SK-N-SH (cell line): ENCODE results near the gene CRTC1. TPM values are rescaled to one million over a fixed set of nuclear protein-coding genes. Genes with fewer than 3 reads are reported as not detected.

ENCODE experiments used
- CTCF ChIA-PET: fragments of 300-600, 350-600 bp; formaldehyde crosslinking; extraction: SDS; loops from one replicate; lab custom pipeline; 2021; lab: Yijun Ruan, JAX
- POLR2A ChIA-PET: fragments of 350-600 bp; sonication (Branson Sonifier 250); formaldehyde crosslinking; extraction: SDS; loops from one replicate; lab custom pipeline; 2020; ENCODE audit warnings: antibody characterized with exemption, inconsistent platforms; lab: Yijun Ruan, JAX
- DNase-seq: peaks from one replicate; pipeline ENCODE4 v3.0.0; 2012
- H2AFZ ChIP-seq: fragments of 200-600 bp; sonication (generic); 2 replicates; pipeline ENCODE4 v1.8.1; 2016; ENCODE audit warnings: antibody characterized with exemption, mild to moderate bottlenecking, low read depth
- H3F3A ChIP-seq: fragments of 200-600 bp; sonication (generic); replicated peaks from 2 replicates; pipeline ENCODE3; 2016; ENCODE audit warnings: antibody characterized with exemption, mild to moderate bottlenecking; ENCODE audit not compliant: insufficient read depth
- H3K27ac ChIP-seq, 2 experiments: fragments of 200-500 bp in 1 of 2; fragments of 200-600 bp in 1 of 2; sonication (Bioruptor generic) in 1 of 2; sonication (generic), shearing (Covaris generic) in 1 of 2; 2 replicates each; pipeline versions ENCODE4 v1.5.1 to v1.6.1; 2014 to 2016; ENCODE audit warnings: low read depth in 2 of 2, inconsistent platforms in 1 of 2, low read length in 1 of 2, mild to moderate bottlenecking in 1 of 2, mixed read lengths in 1 of 2
- H3K27me3 ChIP-seq: fragments of 200-600 bp; sonication (generic), shearing (Covaris generic); 2 replicates; pipeline ENCODE4 v1.6.1; 2016; ENCODE audit warnings: mixed run types; ENCODE audit not compliant: insufficient read depth
- H3K36me3 ChIP-seq, 2 experiments: fragments of 200-500 bp in 1 of 2; fragments of 200-600 bp in 1 of 2; sonication (Bioruptor generic) in 1 of 2; sonication (generic) in 1 of 2; replicated peaks in 1 of 2; 2 replicates each; pipeline versions ENCODE3 to v1.5.1; 2014 to 2016; ENCODE audit warnings: low read length in 1 of 2, mild to moderate bottlenecking in 1 of 2; ENCODE audit not compliant: insufficient read depth in 2 of 2, control insufficient read depth in 1 of 2
- H3K4me1 ChIP-seq, 2 experiments: fragments of 200-500 bp in 1 of 2; fragments of 200-600 bp in 1 of 2; sonication (Bioruptor generic) in 1 of 2; sonication (generic), shearing (Covaris generic) in 1 of 2; 2 replicates each; pipeline versions ENCODE4 v1.5.1 to v1.6.1; 2014 to 2016; ENCODE audit warnings: low read depth in 1 of 2, low read length in 1 of 2, mixed run types in 1 of 2; ENCODE audit not compliant: insufficient read depth in 2 of 2, control insufficient read depth in 1 of 2
- H3K4me2 ChIP-seq: fragments of 200-600 bp; sonication (generic), shearing (Covaris generic); 2 replicates; pipeline ENCODE4 v1.6.1; 2017; ENCODE audit warnings: mixed run types
- H3K4me3 ChIP-seq, 2 experiments: fragments of 200-500 bp in 1 of 2; fragments of 200-600 bp in 1 of 2; sonication (Bioruptor generic) in 1 of 2; sonication (generic), shearing (Covaris generic) in 1 of 2; 2 replicates each; pipeline versions ENCODE4 v1.5.1 to v1.8.1; 2014 to 2016; ENCODE audit warnings: low read depth in 2 of 2, inconsistent platforms in 1 of 2, low read length in 1 of 2, mild to moderate bottlenecking in 1 of 2, mixed read lengths in 1 of 2, moderate library complexity in 1 of 2
- H3K79me2 ChIP-seq: fragments of 200-600 bp; sonication (generic); 2 replicates; pipeline ENCODE4 v1.8.1; 2017; ENCODE audit warnings: mild to moderate bottlenecking; ENCODE audit not compliant: insufficient read depth
- H3K9ac ChIP-seq: fragments of 200-600 bp; sonication (generic); 2 replicates; pipeline ENCODE4 v1.6.1; 2017; ENCODE audit warnings: mixed run types
- H3K9me2 ChIP-seq: fragments of 200-600 bp; sonication (generic); 2 replicates; pipeline ENCODE4 v1.6.1; 2017; ENCODE audit warnings: mixed run types
- H3K9me3 ChIP-seq: fragments of 200-600 bp; sonication (generic); 2 replicates; pipeline ENCODE4 v1.6.1; 2017; ENCODE audit warnings: mixed run types, mild to moderate bottlenecking, moderate library complexity
- H4K20me1 ChIP-seq: fragments of 200-600 bp; sonication (generic); 2 replicates; pipeline ENCODE4 v1.6.1; 2017; ENCODE audit warnings: mild to moderate bottlenecking, mixed run types; ENCODE audit not compliant: insufficient read depth
- CHD2 ChIP-seq: fragments of 150-350 bp; IDR thresholded peaks from 2 replicates; pipeline ENCODE4 v1.6.1; 2018; ENCODE audit warnings: low read length; ENCODE audit not compliant: partially characterized antibody
- EZH2phosphoT487 ChIP-seq: fragments of 200-600 bp; sonication (generic); IDR thresholded peaks from 2 replicates; pipeline ENCODE4 v1.6.1; 2017; ENCODE audit warnings: low read depth, mixed run types, mild to moderate bottlenecking, antibody characterized with exemption, moderate library complexity, borderline replicate concordance
- FOSL2 ChIP-seq: IDR thresholded peaks from 2 replicates; pipeline ENCODE4 v1.4.0; 2012; ENCODE audit warnings: low read depth, mild to moderate bottlenecking, moderate library complexity, borderline replicate concordance
- FOXJ3 ChIP-seq: sonication (generic); formaldehyde crosslinking; IDR thresholded peaks from 2 replicates; pipeline ENCODE4 v1.5.1; 2020; ENCODE audit warnings: mild to moderate bottlenecking, missing genetic modification reagents
- FOXM1 ChIP-seq: IDR thresholded peaks from 2 replicates; pipeline ENCODE4 v1.4.0; 2012; ENCODE audit warnings: low read depth, mild to moderate bottlenecking
- IRF3 ChIP-seq: fragments of 150-350 bp; IDR thresholded peaks from 2 replicates; pipeline ENCODE4 v1.6.1; 2016; ENCODE audit warnings: mild to moderate bottlenecking, low read depth, low read length
- JUND ChIP-seq: IDR thresholded peaks from 2 replicates; pipeline ENCODE4 v1.4.0; 2012
- MAX ChIP-seq: IDR thresholded peaks from 2 replicates; pipeline ENCODE4 v1.4.0; 2012; ENCODE audit warnings: low read depth
- NFIC ChIP-seq: IDR thresholded peaks from 2 replicates; pipeline ENCODE4 v1.4.0; 2012; ENCODE audit warnings: borderline replicate concordance
- PBX3 ChIP-seq: IDR thresholded peaks from 2 replicates; pipeline ENCODE4; 2012
- POLR2AphosphoS5 ChIP-seq: IDR thresholded peaks from 2 replicates; pipeline ENCODE4 v1.6.1; 2012; ENCODE audit warnings: low read depth, low read length
- RAD21 ChIP-seq: IDR thresholded peaks from 2 replicates; pipeline ENCODE4 v1.6.1; 2012; ENCODE audit warnings: mild to moderate bottlenecking, low read length
- RCOR1 ChIP-seq: fragments of 150-350 bp; IDR thresholded peaks from 2 replicates; pipeline ENCODE4 v1.6.1; 2017; ENCODE audit warnings: antibody characterized with exemption, low read length
- RXRA ChIP-seq: IDR thresholded peaks from 2 replicates; pipeline ENCODE4 v1.4.0; 2012; ENCODE audit warnings: low read depth, mild to moderate bottlenecking, borderline replicate concordance
- SMC3 ChIP-seq: IDR thresholded peaks from 2 replicates; pipeline ENCODE4 v1.6.1; 2012; ENCODE audit warnings: low read depth, low read length, improper control_type of control experiment
- TAF1 ChIP-seq: IDR thresholded peaks from 2 replicates; pipeline ENCODE4 v1.6.1; 2012; ENCODE audit warnings: low read depth, mild to moderate bottlenecking, low read length, moderate library complexity, borderline replicate concordance
- TEAD4 ChIP-seq: IDR thresholded peaks from 2 replicates; pipeline ENCODE4 v1.4.0; 2012; ENCODE audit warnings: mild to moderate bottlenecking, borderline replicate concordance; ENCODE audit not compliant: insufficient read depth
- USF1 ChIP-seq: IDR thresholded peaks from 2 replicates; pipeline ENCODE4 v1.4.0; 2012; ENCODE audit warnings: low read depth, borderline replicate concordance
- YY1 ChIP-seq: IDR thresholded peaks from 2 replicates; pipeline ENCODE4 v1.4.0; 2012; ENCODE audit warnings: low read depth, mild to moderate bottlenecking
- WGBS: methylation state at CpG from one replicate; pipeline ENCODE4 v1.1.6; 2017; ENCODE audit warnings: low lambda C conversion rate; 5-methylcytosine and 5-hydroxymethylcytosine counted together
- polyA plus RNA-seq, 3 experiments: library from polyadenylated mRNA; depleted of rRNA; stranded (reverse); fragments of >200 nt; gene quantifications; 2 replicates each; pipeline ENCODE4 v1.2.3, GENCODE V29; 2012
- TF ChIP-seq, protein P1 (sequence below): IDR thresholded peaks from 2 replicates; pipeline ENCODE4 v1.4.0; 2012; ENCODE audit warnings: low read depth, borderline replicate concordance

The CRTC1 gene
- polyA plus RNA-seq, 1 of the 3 experiments (the other 2 are of a cell fraction): 5.0 TPM

DNA sequence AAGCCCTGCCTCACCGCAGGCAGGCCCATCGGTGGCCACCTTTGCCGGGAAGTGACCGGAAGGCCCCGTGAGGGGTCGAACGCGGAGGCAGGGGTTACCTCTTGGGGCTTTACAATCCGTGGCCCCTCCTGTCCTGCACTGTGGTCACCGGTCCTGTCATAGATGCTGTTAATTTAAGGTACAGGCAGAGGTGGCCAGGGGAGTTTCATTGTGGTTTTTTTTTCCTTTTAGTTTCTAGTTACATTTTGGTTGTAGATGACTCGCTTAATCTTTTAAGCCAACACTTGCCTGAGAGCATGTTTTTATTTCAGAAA, 94.6 kb downstream of the CRTC1 start:
- Histone ChIP-seq H3K36me3 (no peaks in the 10 kb centered on the region), H3K4me2 (no peak overlapping the region), H4K20me1 (no peaks in the 10 kb centered on the region), H3K4me3 (no peak overlapping the region), H3K27me3 (no peaks in the 10 kb centered on the region), H3K4me1 (peaks cover 20 to 25% of the 10 kb centered on the region in 2 experiments; a peak in 3 of 4 replicates), H3F3A (peaks cover 10% of the 10 kb centered on the region), H3K9ac (no peak overlapping the region), H3K9me2 (no peaks in the 10 kb centered on the region), H2AFZ (no peak overlapping the region), H3K9me3 (no peaks in the 10 kb centered on the region), H3K79me2 (no peaks in the 10 kb centered on the region), H3K27ac (no peak overlapping the region)
- POLR2A ChIA-PET: no interaction called here
- TF ChIP-seq IRF3 (no peak), EZH2phosphoT487 (no peak), JUND (no peak), POLR2AphosphoS5 (no peak), TAF1 (no peak), PBX3 (no peak), RCOR1 (no peak), RXRA (no peak), NFIC (no peak), YY1 (no peak), SMC3 (no peak), FOXM1 (no peak), RAD21 (no peak), FOSL2 (no peak), FOXJ3 (CRISPR knock-in tag) (no peak), TEAD4 (no peak), MAX (no peak), USF1 (no peak), CHD2 (no peak)
- TF ChIP-seq, protein P1, sequence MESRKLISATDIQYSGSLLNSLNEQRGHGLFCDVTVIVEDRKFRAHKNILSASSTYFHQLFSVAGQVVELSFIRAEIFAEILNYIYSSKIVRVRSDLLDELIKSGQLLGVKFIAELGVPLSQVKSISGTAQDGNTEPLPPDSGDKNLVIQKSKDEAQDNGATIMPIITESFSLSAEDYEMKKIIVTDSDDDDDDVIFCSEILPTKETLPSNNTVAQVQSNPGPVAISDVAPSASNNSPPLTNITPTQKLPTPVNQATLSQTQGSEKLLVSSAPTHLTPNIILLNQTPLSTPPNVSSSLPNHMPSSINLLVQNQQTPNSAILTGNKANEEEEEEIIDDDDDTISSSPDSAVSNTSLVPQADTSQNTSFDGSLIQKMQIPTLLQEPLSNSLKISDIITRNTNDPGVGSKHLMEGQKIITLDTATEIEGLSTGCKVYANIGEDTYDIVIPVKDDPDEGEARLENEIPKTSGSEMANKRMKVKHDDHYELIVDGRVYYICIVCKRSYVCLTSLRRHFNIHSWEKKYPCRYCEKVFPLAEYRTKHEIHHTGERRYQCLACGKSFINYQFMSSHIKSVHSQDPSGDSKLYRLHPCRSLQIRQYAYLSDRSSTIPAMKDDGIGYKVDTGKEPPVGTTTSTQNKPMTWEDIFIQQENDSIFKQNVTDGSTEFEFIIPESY: no peak
- CTCF ChIA-PET: interaction anchor here (0.6 to 3.4 kb wide), 4 partner anchors 9 to 115 kb away, joined by 3 to 14 read pairs (median 3); no protein-coding TSS in a partner anchor
- no peak for DNase-seq
- WGBS: 96% methylated on average over 6 of the region's 11 CpGs
